IgD-negative memory B cell (primary cell): ENCODE measurements around the gene ZNF33A. TPM values are rescaled to one million over a fixed set of nuclear protein-coding genes. Genes with fewer than 3 reads are reported as not detected.
"Not testable (repeated sequence)": the region's sequence is repeated elsewhere in the genome, so short reads cannot be mapped to it uniquely, and the experiment has no call there.

Experiments
- H3K27ac Mint-ChIP-seq, 3 donors: one replicate each; pipeline ENCODE4 v1.8.0; 2020 to 2022; ENCODE audit warnings: mild to moderate bottlenecking in 3 of 3, mixed read lengths in 3 of 3, moderate library complexity in 1 of 3
- H3K27me3 Mint-ChIP-seq: one replicate; pipeline ENCODE4 v1.8.0; 2021; ENCODE audit warnings: mixed read lengths
- H3K36me3 Mint-ChIP-seq: one replicate; pipeline ENCODE4 v1.8.0; 2020; ENCODE audit warnings: mild to moderate bottlenecking, mixed read lengths
- H3K4me1 Mint-ChIP-seq, 3 donors: one replicate each; pipeline ENCODE4 v1.8.0; 2020 to 2022; ENCODE audit warnings: mixed read lengths in 3 of 3, mild to moderate bottlenecking in 1 of 3
- H3K4me3 Mint-ChIP-seq, 4 donors: one replicate each; pipeline ENCODE4 v1.8.0; 2020 to 2022; ENCODE audit warnings: mild to moderate bottlenecking in 4 of 4, mixed read lengths in 4 of 4, moderate library complexity in 3 of 4
- H3K9me3 Mint-ChIP-seq, 3 donors: one replicate each; pipeline ENCODE4 v1.8.0; 2020 to 2021; ENCODE audit warnings: mixed read lengths in 3 of 3, mild to moderate bottlenecking in 1 of 3
- polyA plus RNA-seq: library from polyadenylated mRNA; unstranded; fragments of 300-500 nt; fragmentation: Illumina TruSeq; gene quantifications from one replicate; pipeline ENCODE4 v1.2.3, GENCODE V29; 2021

Gene ZNF33A
- 25.0 TPM for polyA plus RNA-seq

DNA sequence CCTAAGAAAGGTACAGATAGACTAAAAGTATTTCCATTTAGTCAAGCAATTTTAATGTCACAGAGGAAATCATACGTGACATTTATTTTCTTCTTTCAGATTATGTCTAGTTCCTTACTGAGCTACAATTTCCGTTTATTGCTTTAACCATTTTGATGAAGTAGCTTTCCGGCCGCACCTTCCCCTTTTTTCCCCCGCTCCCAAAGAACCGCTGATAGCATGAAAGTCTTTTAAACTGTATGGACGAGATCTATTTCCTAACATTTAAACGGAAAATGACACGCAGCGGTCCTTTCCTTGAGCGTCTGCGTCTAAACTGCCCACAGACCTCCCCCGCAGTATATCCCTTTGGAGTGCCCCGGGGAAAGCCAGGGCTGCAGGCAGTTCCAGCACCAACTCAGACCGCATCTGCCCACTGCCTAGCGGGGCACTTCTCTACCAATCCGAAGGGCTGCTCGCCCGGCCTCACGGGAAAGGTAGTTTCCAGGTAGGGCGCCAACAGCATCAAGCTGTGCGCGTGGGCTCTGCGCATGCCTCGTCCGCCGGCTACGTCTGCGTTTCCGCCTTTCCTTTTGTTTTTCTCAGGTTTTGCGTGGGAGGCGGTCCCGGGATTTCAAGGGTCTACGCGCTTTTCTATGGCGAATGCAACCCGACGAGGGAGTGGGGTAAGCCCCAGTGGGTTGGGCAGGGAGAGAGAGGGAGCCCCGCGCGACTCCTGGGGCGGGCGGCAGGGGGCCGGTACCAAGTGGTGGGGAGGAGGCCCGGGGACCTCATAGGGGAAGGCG lies at the start of gene ZNF33A:
Gene ZNF33A, plus strand, starts transcription at position 557 of the 785 bp plus-strand sequence. CDS start 1,667 bp downstream, outside the sequence.
- Mint-ChIP-seq H3K4me1 (peaks cover 19 to 27% (median 27%) of the 10 kb centered on the region in 3 donors), H3K9me3 (no peaks in the 10 kb centered on the region), H3K27me3 (no peaks in the 10 kb centered on the region), H3K4me3 (peak within 1 kb of the TSS; percentile 93 to 99 (median 96)), H3K36me3 (peaks cover 5% of the 10 kb centered on the region), H3K27ac (peak within 1 kb of the TSS; percentile 98 to 100 (median 99))

- H3K4me3 Mint-ChIP-seq, result no peak overlapping the region
- H3K27me3 Mint-ChIP-seq, result no peaks in the 10 kb centered on the region
- peaks cover 0 to 1% (median 1%) of the 10 kb centered on the region in 3 donors for H3K4me1 Mint-ChIP-seq
- peaks cover 24% of the 10 kb centered on the region for H3K36me3 Mint-ChIP-seq
- H3K27ac Mint-ChIP-seq, result no peak overlapping the region
- peaks cover 3 to 12% (median 11%) of the 10 kb centered on the region in 3 donors for H3K9me3 Mint-ChIP-seq
Observed at GRCh38 chr10:37965006-37965405, 45.5 kb upstream of the ZNF33A start.

DNA sequence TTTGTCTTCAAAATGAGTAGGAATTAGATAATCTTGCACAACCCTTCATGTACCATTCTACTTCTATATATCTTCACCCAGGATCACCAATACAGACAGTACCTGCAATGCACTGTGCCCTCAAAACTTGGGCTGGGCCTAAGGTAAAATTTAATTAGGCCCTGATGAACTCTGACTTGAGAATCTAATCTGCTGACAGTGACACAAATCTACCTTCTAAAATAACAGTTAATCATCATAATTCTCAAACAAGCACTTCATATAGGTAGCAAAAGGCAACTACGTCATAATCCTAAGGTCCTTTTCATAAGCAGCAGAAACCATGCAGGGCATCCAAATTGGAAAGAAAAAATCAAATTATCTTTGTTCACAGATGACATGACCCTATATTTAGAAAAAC lies 38.1 kb upstream of the ZNF33A start:
- peaks cover 16 to 21% (median 21%) of the 10 kb centered on the region in 3 donors for H3K4me1 Mint-ChIP-seq
- H3K27me3 Mint-ChIP-seq, result no peaks in the 10 kb centered on the region
- peaks cover 6% of the 10 kb centered on the region for H3K36me3 Mint-ChIP-seq
- H3K9me3 Mint-ChIP-seq, result peaks cover 0 to 3% (median 0%) of the 10 kb centered on the region in 3 donors
- H3K27ac Mint-ChIP-seq, result no peak overlapping the region
- peak overlapping the region in 1 of 4 donors; percentile 11 for H3K4me3 Mint-ChIP-seq

- H3K9me3 Mint-ChIP-seq, result no peaks in the 10 kb centered on the region
- no peaks in the 10 kb centered on the region for H3K27me3 Mint-ChIP-seq
- peak overlapping the region; percentile 92 to 99 (median 97) for H3K4me3 Mint-ChIP-seq
- H3K36me3 Mint-ChIP-seq, result no peaks in the 10 kb centered on the region
- H3K4me1 Mint-ChIP-seq, result peaks cover 16 to 21% (median 21%) of the 10 kb centered on the region in 3 donors
- peak overlapping the region; percentile 93 to 99 (median 98) for H3K27ac Mint-ChIP-seq
Observed at GRCh38 chr10:37975401-37975991, 35.0 kb upstream of the ZNF33A start.

- Mint-ChIP-seq H3K27ac (peak within 1 kb of the TSS; percentile 93 to 99 (median 98)), H3K27me3 (no peaks in the 10 kb centered on the region), H3K36me3 (no peaks in the 10 kb centered on the region), H3K4me3 (peak within 1 kb of the TSS; percentile 92 to 99 (median 97)), H3K9me3 (no peaks in the 10 kb centered on the region), H3K4me1 (peaks cover 16 to 21% (median 21%) of the 10 kb centered on the region in 3 donors)
Observed at GRCh38 chr10:37976091-37976879, 34.2 kb upstream of the ZNF33A start, which contains the start of gene ZNF25. Gene ZNF25 (minus strand): TSS chr10:37976647. CDS start chr10:37971722, 4,925 bp downstream.

GRCh38 chr10:37976880-37977203 lies 33.6 kb upstream of the ZNF33A start:
- peak overlapping the region; percentile 93 to 99 (median 98) for H3K27ac Mint-ChIP-seq
- H3K27me3 Mint-ChIP-seq, result no peaks in the 10 kb centered on the region
- H3K4me1 Mint-ChIP-seq, result peaks cover 16 to 21% (median 21%) of the 10 kb centered on the region in 3 donors
- H3K4me3 Mint-ChIP-seq, result peak overlapping the region; percentile 92 to 99 (median 97)
- no peaks in the 10 kb centered on the region for H3K36me3 Mint-ChIP-seq
- no peaks in the 10 kb centered on the region for H3K9me3 Mint-ChIP-seq

DNA sequence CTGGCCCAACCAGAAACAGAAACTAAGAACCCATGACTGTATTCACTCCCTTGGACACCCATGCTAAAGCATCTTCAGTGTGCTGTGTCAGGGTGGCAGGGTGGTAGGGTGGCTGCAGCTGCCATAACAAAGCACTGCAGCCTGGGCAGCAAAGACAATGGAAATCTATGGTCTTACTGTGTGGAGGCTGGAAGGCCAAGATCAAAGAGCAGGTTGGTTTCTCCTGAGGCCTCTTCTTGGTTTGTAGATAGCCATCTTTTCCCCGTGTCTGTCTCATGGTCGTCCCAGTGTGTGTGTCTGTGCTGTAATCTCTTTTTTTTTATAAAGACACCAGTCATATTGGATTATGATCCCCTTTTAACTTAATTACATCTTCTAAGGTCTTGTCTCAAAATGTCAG lies 18.8 kb upstream of the ZNF33A start:
- no peaks in the 10 kb centered on the region for H3K36me3 Mint-ChIP-seq
- no peaks in the 10 kb centered on the region for H3K4me1 Mint-ChIP-seq
- no peak overlapping the region for H3K4me3 Mint-ChIP-seq
- no peak overlapping the region for H3K27ac Mint-ChIP-seq
- no peaks in the 10 kb centered on the region for H3K27me3 Mint-ChIP-seq
- H3K9me3 Mint-ChIP-seq, result no peaks in the 10 kb centered on the region

GRCh38 chr10:37992083-37992482 lies 18.4 kb upstream of the ZNF33A start:
- no peaks in the 10 kb centered on the region for H3K9me3 Mint-ChIP-seq
- no peaks in the 10 kb centered on the region for H3K27me3 Mint-ChIP-seq
- no peak overlapping the region for H3K4me3 Mint-ChIP-seq
- no peaks in the 10 kb centered on the region for H3K4me1 Mint-ChIP-seq
- no peak overlapping the region for H3K27ac Mint-ChIP-seq
- no peaks in the 10 kb centered on the region for H3K36me3 Mint-ChIP-seq

GRCh38 chr10:37998920-37999319 lies 11.6 kb upstream of the ZNF33A start:
- H3K27me3 Mint-ChIP-seq, H3K4me1 Mint-ChIP-seq, H3K9me3 Mint-ChIP-seq, H3K27ac Mint-ChIP-seq, H3K36me3 Mint-ChIP-seq, H3K4me3 Mint-ChIP-seq: not testable (repeated sequence)

- not testable (repeated sequence) for H3K27me3 Mint-ChIP-seq, H3K4me3 Mint-ChIP-seq, H3K27ac Mint-ChIP-seq, H3K9me3 Mint-ChIP-seq, H3K4me1 Mint-ChIP-seq, H3K36me3 Mint-ChIP-seq
Observed at GRCh38 chr10:38000474-38000873, 10.0 kb upstream of the ZNF33A start.

DNA sequence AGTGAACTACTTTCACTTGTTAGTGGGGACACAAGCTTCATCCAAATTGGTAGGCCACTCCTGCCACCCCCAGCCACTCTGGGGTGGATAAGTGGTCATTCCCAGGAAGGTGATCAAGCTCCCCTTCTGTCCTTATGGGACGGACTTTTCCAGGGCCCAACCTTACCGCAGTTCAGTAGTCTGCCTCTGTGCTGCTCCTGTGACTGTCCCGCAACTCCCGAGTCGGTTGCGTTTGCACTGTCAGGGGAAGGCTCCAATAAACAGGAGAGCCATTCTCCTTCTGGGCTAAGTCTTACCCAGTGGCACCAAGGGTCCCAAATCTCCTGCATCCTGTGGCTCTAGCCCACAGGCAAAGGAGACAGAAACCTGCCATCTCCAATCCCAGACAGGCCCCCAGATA lies 7.4 kb upstream of the ZNF33A start:
- H3K4me3 Mint-ChIP-seq, result no peak overlapping the region

GRCh38 chr10:38003588-38003987 lies 6.9 kb upstream of the ZNF33A start:
- Mint-ChIP-seq H3K36me3 (peaks cover 2% of the 10 kb centered on the region), H3K9me3 (peaks cover 0 to 2% (median 0%) of the 10 kb centered on the region in 3 donors), H3K4me1 (peaks cover 0 to 1% (median 0%) of the 10 kb centered on the region in 3 donors), H3K27ac (no peak overlapping the region), H3K27me3 (no peaks in the 10 kb centered on the region), H3K4me3 (no peak overlapping the region)

More for the DNA sequence above, 7.4 kb upstream of the ZNF33A start:
- H3K27ac Mint-ChIP-seq, result no peak overlapping the region
- peaks cover 2% of the 10 kb centered on the region for H3K36me3 Mint-ChIP-seq
- H3K9me3 Mint-ChIP-seq, result peaks cover 0 to 2% (median 0%) of the 10 kb centered on the region in 3 donors
- H3K4me1 Mint-ChIP-seq, result no peaks in the 10 kb centered on the region
- no peaks in the 10 kb centered on the region for H3K27me3 Mint-ChIP-seq

GRCh38 chr10:38007551-38007950 lies 2.9 kb upstream of the ZNF33A start:
- Mint-ChIP-seq H3K4me1 (peaks cover 8 to 17% (median 14%) of the 10 kb centered on the region in 3 donors), H3K4me3 (peak overlapping the region in 1 of 4 donors; percentile 22), H3K27me3 (no peaks in the 10 kb centered on the region), H3K36me3 (peaks cover 5% of the 10 kb centered on the region), H3K27ac (no peak overlapping the region), H3K9me3 (no peaks in the 10 kb centered on the region)

GRCh38 chr10:38007991-38008390 lies 2.5 kb upstream of the ZNF33A start:
- Mint-ChIP-seq H3K27me3 (no peaks in the 10 kb centered on the region), H3K4me3 (peak overlapping the region in 1 of 4 donors; percentile 41), H3K27ac (peak overlapping the region in 1 of 3 donors; percentile 62), H3K9me3 (no peaks in the 10 kb centered on the region), H3K36me3 (peaks cover 5% of the 10 kb centered on the region), H3K4me1 (peaks cover 8 to 19% (median 16%) of the 10 kb centered on the region in 3 donors)

DNA sequence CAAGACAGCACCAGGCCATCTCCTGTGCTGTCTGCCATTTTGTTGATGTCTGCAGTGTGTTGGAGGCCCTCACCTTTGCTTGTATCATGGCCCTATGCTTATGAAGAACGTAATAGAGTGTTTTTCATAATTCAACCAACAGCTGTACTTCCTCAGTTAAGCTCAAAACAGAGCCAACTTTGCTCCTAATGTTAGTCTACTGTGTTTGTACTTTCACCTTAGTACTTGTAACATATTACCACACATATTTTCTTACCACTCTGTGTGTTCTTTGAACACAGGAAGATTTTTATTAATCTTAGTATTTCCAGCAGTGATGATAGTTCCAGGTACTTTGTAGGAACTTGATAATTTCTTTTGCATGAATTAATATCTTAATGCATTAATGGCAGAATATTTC lies 5.9 kb downstream of the ZNF33A start:
- Mint-ChIP-seq H3K27me3 (no peaks in the 10 kb centered on the region), H3K27ac (no peak overlapping the region), H3K4me1 (peaks cover 25 to 32% (median 29%) of the 10 kb centered on the region in 3 donors), H3K36me3 (peaks cover 30% of the 10 kb centered on the region), H3K4me3 (no peak overlapping the region), H3K9me3 (peaks cover 0 to 6% (median 0%) of the 10 kb centered on the region in 3 donors)
